GM23338 (cell line): ENCODE data around the gene IMMP2L.

Source experiments
- CREB1 ChIP-seq: fragments of 250-450 bp; sonication (Bioruptor Pico); IDR thresholded peaks from 2 replicates; pipeline ENCODE4 v1.5.0; 2020; ENCODE audit warnings: low read depth, mild to moderate bottlenecking, moderate library complexity
- CTCF ChIP-seq, 2 experiments: fragments of 200-600 bp in 1 of 2; sonication (generic) in 1 of 2; conservative IDR thresholded peaks; 2 replicates each; pipeline versions ENCODE4 v1.5.1 to v1.6.1; 2016 to 2017; ENCODE audit warnings: antibody characterized with exemption in 2 of 2, low read depth in 2 of 2, mild to moderate bottlenecking in 2 of 2, moderate library complexity in 1 of 2
- EZH2 ChIP-seq: fragments of 200-600 bp; sonication (generic); IDR thresholded peaks from one replicate; pipeline ENCODE4 v1.8.0; 2017; ENCODE audit warnings: antibody characterized with exemption, mild to moderate bottlenecking, low read depth; ENCODE audit not compliant: unreplicated experiment
- EZH2phosphoT487 ChIP-seq: fragments of 200-600 bp; sonication (generic); IDR thresholded peaks from one replicate; pipeline ENCODE4 v1.8.1; 2018; ENCODE audit warnings: antibody characterized with exemption; ENCODE audit not compliant: unreplicated experiment
- NANOG ChIP-seq: IDR thresholded peaks from 2 replicates; pipeline ENCODE4 v1.6.1; 2016; ENCODE audit warnings: antibody characterized with exemption, borderline replicate concordance

- no peak for TF ChIP-seq CTCF (conservative IDR thresholded peaks at IDR 0.05; ENCODE audit: low read depth in 2 of 2)
- no peak for TF ChIP-seq CREB1
- TF ChIP-seq NANOG = no peak
- TF ChIP-seq EZH2 = no peak
- TF ChIP-seq EZH2phosphoT487 = no peak
These were observed 668.2 kb downstream of the IMMP2L start for GRCh38 chr7:110894111-110894510.
